Astrocyte of the cerebellum (primary cell): ENCODE measurements around the gene RIC8B.

Source experiments
- DNase-seq: peaks from one replicate; pipeline ENCODE4 v3.0.0-alpha.2; 2011; ENCODE audit warnings: low read depth
- H3K4me3 ChIP-seq: 2 replicates; pipeline ENCODE4 v1.5.1; 2011; ENCODE audit warnings: mild to moderate bottlenecking, low read depth, low read length, moderate library complexity
- in situ Hi-C: cut with HindIII; loops from 2 replicates; pipeline ENCODE4 v1.10.0; 2017; ENCODE audit warnings: low sequenced_read_pairs
- TF ChIP-seq, protein P1 (sequence below): IDR thresholded peaks from 2 replicates; pipeline ENCODE4 v1.5.1; 2012; ENCODE audit warnings: low read length, low read depth, moderate library complexity, mild to moderate bottlenecking; ENCODE audit errors: missing control alignments

Gene RIC8B

DNA sequence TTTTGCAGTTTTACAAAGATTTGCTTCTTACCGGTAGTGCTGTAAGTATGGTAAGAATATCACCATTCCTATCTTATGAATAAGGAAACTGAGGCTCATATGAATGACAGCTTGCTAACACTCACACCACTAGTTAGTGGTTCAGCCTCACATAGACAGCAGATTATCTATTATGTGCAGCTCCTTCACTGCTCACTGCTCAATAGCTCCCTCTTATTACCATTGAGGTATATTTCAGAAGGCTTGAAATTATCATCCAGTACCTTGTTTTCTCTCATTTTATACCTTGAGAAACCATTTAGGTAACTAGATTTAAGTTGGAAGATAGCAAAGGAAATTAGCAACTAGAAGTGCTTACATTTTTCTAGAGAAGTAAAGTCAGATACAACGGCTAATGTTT, 15.5 kb downstream of the RIC8B start:
- no peak for DNase-seq
- TF ChIP-seq, protein P1, sequence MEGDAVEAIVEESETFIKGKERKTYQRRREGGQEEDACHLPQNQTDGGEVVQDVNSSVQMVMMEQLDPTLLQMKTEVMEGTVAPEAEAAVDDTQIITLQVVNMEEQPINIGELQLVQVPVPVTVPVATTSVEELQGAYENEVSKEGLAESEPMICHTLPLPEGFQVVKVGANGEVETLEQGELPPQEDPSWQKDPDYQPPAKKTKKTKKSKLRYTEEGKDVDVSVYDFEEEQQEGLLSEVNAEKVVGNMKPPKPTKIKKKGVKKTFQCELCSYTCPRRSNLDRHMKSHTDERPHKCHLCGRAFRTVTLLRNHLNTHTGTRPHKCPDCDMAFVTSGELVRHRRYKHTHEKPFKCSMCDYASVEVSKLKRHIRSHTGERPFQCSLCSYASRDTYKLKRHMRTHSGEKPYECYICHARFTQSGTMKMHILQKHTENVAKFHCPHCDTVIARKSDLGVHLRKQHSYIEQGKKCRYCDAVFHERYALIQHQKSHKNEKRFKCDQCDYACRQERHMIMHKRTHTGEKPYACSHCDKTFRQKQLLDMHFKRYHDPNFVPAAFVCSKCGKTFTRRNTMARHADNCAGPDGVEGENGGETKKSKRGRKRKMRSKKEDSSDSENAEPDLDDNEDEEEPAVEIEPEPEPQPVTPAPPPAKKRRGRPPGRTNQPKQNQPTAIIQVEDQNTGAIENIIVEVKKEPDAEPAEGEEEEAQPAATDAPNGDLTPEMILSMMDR: no peak
- H3K4me3 ChIP-seq: no peak overlapping the region
- in situ Hi-C loops: no loop called here

GRCh38 chr12:106791531-106791930, 17.0 kb downstream of the RIC8B start:
- peak; percentile 52 for DNase-seq
- no peak overlapping the region for H3K4me3 ChIP-seq
- TF ChIP-seq, protein P1: no peak
- in situ Hi-C loops: no loop called here

- DNase-seq: no peak
- H3K4me3 ChIP-seq: no peak overlapping the region
- in situ Hi-C loops: no loop called here
- TF ChIP-seq, protein P1: no peak
Measured at GRCh38 chr12:106794369-106794768, 19.9 kb downstream of the RIC8B start.

- no peak overlapping the region for H3K4me3 ChIP-seq
- TF ChIP-seq, protein P1: no peak
- in situ Hi-C loops: no loop called here
- no peak for DNase-seq
Measured at GRCh38 chr12:106801167-106801708, 26.8 kb downstream of the RIC8B start.

DNA sequence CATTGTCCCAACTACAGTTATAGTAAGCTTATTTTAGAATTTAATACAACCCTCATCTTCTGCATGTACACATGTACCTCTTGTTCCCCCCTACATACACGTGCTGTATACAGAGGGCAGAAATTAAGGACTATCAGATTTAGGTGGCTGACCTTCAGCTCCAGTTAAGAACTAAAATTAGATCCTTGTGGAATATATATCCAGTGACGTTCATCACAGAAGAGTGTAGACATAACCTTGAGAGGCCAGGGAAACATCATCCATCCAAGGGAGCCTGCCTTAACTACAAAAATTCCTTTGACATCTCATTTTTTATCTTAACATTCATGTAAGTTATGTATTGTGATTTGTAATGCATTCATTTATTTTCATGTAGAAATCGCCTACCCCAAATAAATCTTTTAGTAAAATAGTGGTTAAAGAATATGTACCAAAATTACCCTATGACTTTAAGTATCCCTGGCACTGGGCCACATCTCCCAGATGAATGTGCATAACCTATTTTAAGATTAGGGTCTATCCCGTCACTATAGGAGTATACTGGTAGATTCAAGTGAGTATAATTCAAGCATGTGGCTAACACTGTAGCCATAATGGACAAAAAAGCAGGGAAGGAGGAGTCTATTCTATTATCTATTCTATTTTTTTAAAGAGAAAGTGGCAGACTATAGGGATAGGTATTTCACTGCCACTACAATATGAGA, 27.5 kb downstream of the RIC8B start:
- TF ChIP-seq, protein P1: no peak
- DNase-seq: no peak
- no peak overlapping the region for H3K4me3 ChIP-seq
- in situ Hi-C loops: no loop called here

DNA sequence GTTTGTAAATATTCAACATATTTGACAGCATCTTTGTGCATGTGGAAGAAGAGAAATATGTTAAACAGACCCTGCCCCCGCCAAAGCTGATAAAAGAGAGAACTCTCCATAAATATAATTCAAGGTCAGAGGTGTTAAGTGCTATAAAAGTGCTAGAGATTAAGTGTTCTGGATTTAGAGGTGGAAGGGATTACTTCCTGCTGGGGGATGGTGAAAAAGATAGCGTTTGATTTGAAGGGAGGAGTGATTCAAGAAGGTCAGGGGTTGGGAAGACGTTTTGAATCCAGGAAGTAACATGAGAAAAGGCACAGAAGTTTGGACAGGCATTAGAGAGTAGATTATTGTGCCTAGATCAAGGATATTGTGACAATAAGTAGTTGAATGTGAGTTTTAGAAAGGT, 30.2 kb downstream of the RIC8B start:
- no peak overlapping the region for H3K4me3 ChIP-seq
- TF ChIP-seq, protein P1: no peak
- no peak for DNase-seq
- in situ Hi-C loops: no loop called here
